Measurements from ENCODE around the gene RPL31. TPM values are rescaled to one million over a fixed set of nuclear protein-coding genes. Genes with fewer than 3 reads are reported as not detected.

Gene RPL31
- total RNA-seq, 1 donor from 2014 or later = 649 TPM

DNA sequence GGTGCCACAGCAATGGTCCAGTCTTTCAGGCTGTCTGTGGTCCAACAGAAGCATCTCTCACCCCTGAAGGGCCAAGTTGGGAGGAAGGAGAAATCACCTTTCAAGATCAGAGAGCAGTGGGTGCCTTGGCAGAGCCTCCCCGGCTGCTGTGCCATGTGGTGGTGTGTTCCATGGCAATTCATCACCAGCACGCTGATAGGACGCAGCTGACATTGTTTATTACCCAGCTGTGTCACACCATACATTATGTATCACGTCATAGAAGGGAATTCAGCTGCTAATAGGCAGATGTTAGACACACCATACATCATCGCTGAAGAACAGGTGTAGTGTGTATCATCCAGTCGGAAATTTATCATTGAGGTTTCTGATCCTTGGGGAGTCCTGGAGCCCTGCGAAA, 29.6 kb upstream of the RPL31 start:
- DNase-seq (ENCODE audit: low spot score) = no peak
- intact Hi-C loops (cut with DNase I) = no loop called here

DNA sequence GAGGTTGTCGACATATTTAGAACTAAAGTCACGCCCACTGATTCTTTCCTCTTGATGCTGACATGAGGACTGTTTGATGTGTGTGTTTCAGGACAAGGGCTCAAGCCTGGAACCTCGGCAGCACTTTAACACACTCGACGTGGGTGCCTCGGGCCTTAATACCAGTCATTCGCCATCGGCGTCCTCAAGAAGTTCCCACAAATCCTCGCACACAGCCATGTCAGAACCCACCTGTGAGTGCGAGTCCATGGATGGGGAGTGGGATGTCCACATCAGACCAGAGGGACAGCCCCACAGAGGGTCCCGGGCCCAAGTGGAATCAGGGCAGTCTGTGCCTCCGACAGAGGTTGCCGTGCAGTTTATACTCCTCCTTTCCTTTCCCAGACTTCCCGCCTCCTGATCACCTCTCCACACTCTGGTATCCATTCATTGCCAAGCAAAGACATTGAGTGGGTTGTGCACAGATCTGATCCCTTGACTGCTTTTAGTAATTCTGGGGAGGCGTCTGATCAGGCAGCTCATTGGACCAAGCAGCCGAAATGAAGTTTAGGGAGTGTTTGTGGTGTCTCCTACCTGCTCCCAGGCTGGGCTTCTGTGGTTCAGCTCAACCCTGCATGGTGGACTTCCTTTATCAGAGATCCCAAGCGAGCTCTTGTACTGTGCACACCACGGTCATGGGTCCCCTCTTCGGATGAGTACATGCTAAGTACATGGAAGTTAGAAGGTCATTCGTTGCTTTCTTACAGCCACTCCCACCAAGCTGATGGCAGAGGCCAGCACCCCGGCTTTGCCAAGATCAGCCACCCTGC, 27.2 kb upstream of the RPL31 start:
- no peak for DNase-seq (ENCODE audit: low spot score)
- intact Hi-C loops (cut with DNase I) = no loop called here

- peak; percentile 49 for DNase-seq (ENCODE audit: low spot score)
- intact Hi-C loops (cut with DNase I) = no loop called here
Observed at GRCh38 chr2:100975521-100975785, 26.6 kb upstream of the RPL31 start.

- intact Hi-C loops (cut with DNase I) = no loop called here
- no peak for DNase-seq (ENCODE audit: low spot score)
Observed at GRCh38 chr2:100976061-100976460, 26.0 kb upstream of the RPL31 start.

DNA sequence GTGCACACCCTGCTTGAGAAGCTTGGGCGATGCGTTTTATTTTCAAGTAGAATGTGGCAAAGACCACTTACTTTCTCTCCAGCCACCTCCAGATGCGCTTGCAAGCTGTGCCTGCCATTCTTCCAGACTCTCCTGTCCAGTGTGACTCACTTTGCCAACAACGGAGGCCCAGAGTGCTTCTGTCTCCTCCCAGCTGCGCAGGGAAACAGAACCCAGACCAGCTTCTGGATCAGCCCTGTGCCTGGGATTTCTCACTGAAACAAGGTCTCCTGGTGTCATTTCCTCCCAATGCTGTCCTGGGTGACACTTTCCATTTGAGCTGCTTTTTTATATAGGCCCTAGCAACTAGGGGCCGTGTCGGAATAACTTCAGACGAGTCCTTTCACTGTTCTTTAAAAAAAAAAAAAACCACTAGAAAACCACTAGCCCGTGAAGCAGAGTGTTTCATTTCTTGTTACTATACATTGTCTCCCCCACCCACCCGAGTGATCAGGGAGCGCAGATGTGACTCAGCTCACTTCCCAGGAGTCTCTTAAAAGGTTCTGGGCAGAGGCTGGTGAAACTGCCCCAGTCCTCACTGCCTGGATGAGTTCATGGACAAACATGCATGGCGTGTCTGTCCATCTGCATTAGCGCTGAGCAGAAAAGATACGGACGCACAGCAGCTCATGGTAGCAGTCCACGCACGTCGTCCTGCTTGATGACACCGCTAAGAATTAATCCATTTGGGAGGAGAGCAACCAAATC, 25.3 kb upstream of the RPL31 start:
- DNase-seq (ENCODE audit: low spot score) = no peak
- intact Hi-C loops (cut with DNase I) = no loop called here

DNA sequence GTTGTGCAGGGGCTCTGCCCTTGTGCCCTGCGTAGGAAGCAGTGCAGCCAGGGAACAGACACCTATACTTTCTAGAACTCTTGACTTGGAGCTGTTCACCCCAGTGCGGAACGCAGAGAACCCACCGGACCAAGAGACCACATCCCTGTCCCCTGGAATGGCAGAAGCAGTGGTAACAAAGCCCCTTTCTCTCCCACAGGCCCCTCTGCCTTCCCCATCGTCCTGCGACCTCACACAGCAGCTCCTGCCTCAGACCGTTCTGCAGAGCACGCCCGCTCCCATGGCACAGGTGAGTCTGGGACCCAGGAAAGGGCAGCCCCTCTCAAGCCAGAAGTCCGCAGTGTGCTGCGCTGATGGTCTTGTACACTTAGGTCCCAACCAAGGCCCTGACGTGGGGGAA, 24.6 kb upstream of the RPL31 start:
- intact Hi-C loops (cut with DNase I) = no loop called here
- DNase-seq (ENCODE audit: low spot score) = no peak

GRCh38 chr2:100978582-100979191, 23.4 kb upstream of the RPL31 start:
- intact Hi-C loops (cut with DNase I) = no loop called here
- peak; percentile 41 for DNase-seq (ENCODE audit: low spot score)

DNA sequence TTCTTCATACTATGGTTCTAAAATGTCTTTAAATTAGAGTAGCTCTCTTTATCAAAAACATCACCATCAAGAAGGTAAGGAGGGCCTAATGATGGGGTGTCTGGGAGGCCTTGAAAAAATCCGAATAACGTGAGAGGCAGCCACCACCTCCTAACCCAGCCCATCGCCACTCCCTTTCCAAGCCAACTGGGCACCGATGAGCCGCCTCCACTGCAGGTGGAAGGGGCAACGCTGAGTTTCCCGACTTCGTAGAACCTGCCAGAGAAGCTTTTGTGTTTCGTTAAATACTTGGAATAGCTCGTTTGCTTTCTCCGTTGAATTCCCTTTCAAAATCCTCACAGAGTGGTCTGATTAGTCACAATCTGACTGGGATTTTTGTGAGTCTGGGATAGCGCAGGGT, 22.0 kb upstream of the RPL31 start:
- intact Hi-C loops (cut with DNase I) = loop anchor here (10.0 kb wide), 1 partner anchor 155 kb away; the partner anchor contains the start of gene NPAS2
- DNase-seq (ENCODE audit: low spot score) = peak; percentile 12

- no peak for DNase-seq (ENCODE audit: low spot score)
- intact Hi-C loops (cut with DNase I) = loop anchor here (10.0 kb wide), 1 partner anchor 156 kb away; the partner anchor contains the start of gene NPAS2
Observed at GRCh38 chr2:100981011-100981410, 21.1 kb upstream of the RPL31 start.

- intact Hi-C loops (cut with DNase I) = loop anchor here (10.0 kb wide), 1 partner anchor 158 kb away; the partner anchor contains the start of gene NPAS2
Observed at GRCh38 chr2:100982431-100982861, 19.6 kb upstream of the RPL31 start.

GRCh38 chr2:100983201-100983600, 18.9 kb upstream of the RPL31 start:
- intact Hi-C loops (cut with DNase I) = loop anchor here (10.0 kb wide), 1 partner anchor 158 kb away; the partner anchor contains the start of gene NPAS2
- no peak for DNase-seq (ENCODE audit: low spot score)

More at GRCh38 chr2:100982431-100982861, 19.6 kb upstream of the RPL31 start:
- DNase-seq (ENCODE audit: low spot score) = no peak

- intact Hi-C loops (cut with DNase I) = loop anchor here (10.0 kb wide), 1 partner anchor 159 kb away; the partner anchor contains the start of gene NPAS2
- no peak for DNase-seq (ENCODE audit: low spot score)
Observed at GRCh38 chr2:100983684-100984310, 18.3 kb upstream of the RPL31 start.

- intact Hi-C loops (cut with DNase I) = loop anchor here (1.0 to 10.0 kb wide), 3 partner anchors 160 to 375 kb away; partner anchors contain the start of gene NPAS2
- peak; percentile 86 for DNase-seq (ENCODE audit: low spot score)
Observed at GRCh38 chr2:100984892-100985307, 17.2 kb upstream of the RPL31 start.

DNA sequence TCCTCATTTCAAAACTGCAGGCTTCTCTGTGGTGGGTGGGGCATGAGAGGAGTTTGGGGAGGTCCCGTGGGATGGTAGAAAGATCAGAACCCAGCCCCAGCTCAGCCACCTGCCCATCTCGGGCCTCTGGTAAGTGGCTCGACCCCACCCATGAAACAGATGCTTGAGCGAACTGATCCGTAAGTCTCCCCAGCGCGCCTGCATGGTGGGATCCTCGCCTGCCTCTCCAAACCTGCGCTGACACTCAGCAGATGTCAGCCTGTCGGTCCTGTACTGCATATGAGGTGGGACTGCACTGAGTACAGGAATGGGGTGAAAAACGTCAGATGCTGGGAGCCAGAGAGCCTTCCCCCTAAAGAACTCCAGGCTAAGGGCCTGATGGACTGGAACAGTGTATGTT, 15.9 kb upstream of the RPL31 start:
- no peak for DNase-seq (ENCODE audit: low spot score)
- intact Hi-C loops (cut with DNase I) = loop anchor here (10.0 kb wide), 1 partner anchor 161 kb away; the partner anchor contains the start of gene NPAS2

DNA sequence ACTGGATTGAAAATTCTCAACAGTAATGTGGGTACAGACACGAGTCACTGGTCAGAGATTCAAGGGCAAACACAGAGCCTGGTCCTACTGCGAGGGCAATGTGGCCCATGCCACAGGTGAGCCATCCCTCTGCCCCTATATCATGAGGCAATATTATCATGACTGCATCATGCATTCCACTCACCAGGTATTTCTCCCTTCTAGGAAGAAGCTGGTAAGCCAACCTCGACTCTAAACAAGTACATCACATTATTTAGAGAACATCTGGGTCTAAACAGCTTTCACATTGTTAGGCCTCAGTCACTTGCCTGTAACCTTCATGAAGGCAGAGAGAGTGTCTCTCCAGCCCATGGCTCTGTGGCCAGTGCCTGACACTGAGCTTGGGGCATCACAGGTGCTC, 14.6 kb upstream of the RPL31 start:
- intact Hi-C loops (cut with DNase I) = loop anchor here (10.0 kb wide), 1 partner anchor 163 kb away; the partner anchor contains the start of gene NPAS2
- DNase-seq (ENCODE audit: low spot score) = no peak

GRCh38 chr2:100987974-100988373, 14.1 kb upstream of the RPL31 start:
- no peak for DNase-seq (ENCODE audit: low spot score)
- intact Hi-C loops (cut with DNase I) = loop anchor here (10.0 kb wide), 1 partner anchor 163 kb away; the partner anchor contains the start of gene NPAS2

GRCh38 chr2:100988630-100989417, 13.3 kb upstream of the RPL31 start:
- intact Hi-C loops (cut with DNase I) = loop anchor here (10.0 kb wide), 1 partner anchor 164 kb away; the partner anchor contains the start of gene NPAS2
- DNase-seq (ENCODE audit: low spot score) = no peak

GRCh38 chr2:100989666-100990065, 12.4 kb upstream of the RPL31 start:
- no peak for DNase-seq (ENCODE audit: low spot score)
- intact Hi-C loops (cut with DNase I) = loop anchor here (10.0 kb wide), 1 partner anchor 165 kb away; the partner anchor contains the start of gene NPAS2

GRCh38 chr2:100990166-100990565, 11.9 kb upstream of the RPL31 start:
- no peak for DNase-seq (ENCODE audit: low spot score)
- intact Hi-C loops (cut with DNase I) = no loop called here
